ENCODE data around the gene TENM3. TPM values are rescaled to one million over a fixed set of nuclear protein-coding genes. Genes with fewer than 3 reads are reported as not detected.

TENM3 gene
- polyA plus RNA-seq, 1 of the 3 experiments (the other 2 are of a cell fraction), result 10.4 TPM

DNA sequence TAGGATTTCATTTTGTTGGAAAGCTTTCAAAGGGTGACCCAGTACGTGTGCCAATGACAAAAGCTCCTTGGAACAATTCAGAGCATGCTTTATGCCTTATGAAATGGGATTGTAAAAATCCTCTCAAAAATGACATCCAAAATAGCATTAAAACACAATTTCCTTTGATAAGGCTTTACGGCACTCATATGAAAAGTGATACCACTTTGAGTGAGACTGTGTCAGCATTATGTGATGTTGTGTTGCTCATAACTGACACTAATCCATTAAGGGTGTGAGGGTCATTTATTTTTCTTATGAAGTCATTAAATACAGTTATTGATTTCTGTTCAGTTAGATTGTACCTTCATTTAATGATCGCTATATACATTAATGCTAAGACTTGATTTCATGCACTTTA, 250.2 kb downstream of the TENM3 start:
- no peaks in the 10 kb centered on the region for H3K27me3 ChIP-seq (ENCODE audit: insufficient read depth)
- TF ChIP-seq GABPA (IDR thresholded peaks at IDR 0.05; ENCODE audit: low read depth) (no peak), TAF1 (IDR thresholded peaks at IDR 0.05; ENCODE audit: borderline replicate concordance, low read depth, low read length) (no peak)
- TF ChIP-seq, protein P1, sequence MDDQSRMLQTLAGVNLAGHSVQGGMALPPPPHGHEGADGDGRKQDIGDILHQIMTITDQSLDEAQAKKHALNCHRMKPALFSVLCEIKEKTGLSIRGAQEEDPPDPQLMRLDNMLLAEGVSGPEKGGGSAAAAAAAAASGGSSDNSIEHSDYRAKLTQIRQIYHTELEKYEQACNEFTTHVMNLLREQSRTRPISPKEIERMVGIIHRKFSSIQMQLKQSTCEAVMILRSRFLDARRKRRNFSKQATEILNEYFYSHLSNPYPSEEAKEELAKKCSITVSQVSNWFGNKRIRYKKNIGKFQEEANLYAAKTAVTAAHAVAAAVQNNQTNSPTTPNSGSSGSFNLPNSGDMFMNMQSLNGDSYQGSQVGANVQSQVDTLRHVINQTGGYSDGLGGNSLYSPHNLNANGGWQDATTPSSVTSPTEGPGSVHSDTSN (IDR thresholded peaks at IDR 0.05), result no peak
- no peak overlapping the region; the same call in 1 of the 2 replicates for H2AFZ ChIP-seq (ENCODE audit: low read depth)
- H3F3A ChIP-seq (replicated peaks; ENCODE audit: insufficient read depth), result peaks cover 4% of the 10 kb centered on the region
- 90% methylated on average over 3 of the region's 3 CpGs for WGBS (ENCODE audit: low lambda C conversion rate)
- no peaks in the 10 kb centered on the region for H3K36me3 ChIP-seq (replicated peaks in 1 of 2; ENCODE audit: control insufficient read depth in 1 of 2, insufficient read depth in 2 of 2, low read length in 1 of 2)
- no peak for DNase-seq
- H3K4me2 ChIP-seq, result no peak overlapping the region
- H3K9me3 ChIP-seq, result no peaks in the 10 kb centered on the region
- H3K4me3 ChIP-seq (ENCODE audit: low read depth in 2 of 2, low read length in 1 of 2), result no peak overlapping the region
- H3K79me2 ChIP-seq (ENCODE audit: insufficient read depth), result no peaks in the 10 kb centered on the region
- no peak overlapping the region for H3K27ac ChIP-seq (ENCODE audit: low read depth in 2 of 2, low read length in 1 of 2)
- no peaks in the 10 kb centered on the region for H3K9me2 ChIP-seq
- H4K20me1 ChIP-seq (ENCODE audit: insufficient read depth), result no peaks in the 10 kb centered on the region
- no peak overlapping the region for H3K9ac ChIP-seq
- CTCF ChIA-PET, result no interaction called here
- peaks cover 0 to 6% of the 10 kb centered on the region in 2 experiments; a peak in 2 of 4 replicates for H3K4me1 ChIP-seq (ENCODE audit: control insufficient read depth in 1 of 2, insufficient read depth in 2 of 2, low read depth in 1 of 2, low read length in 1 of 2)
- POLR2A ChIA-PET, result no interaction called here

GRCh38 chr4:182494103-182494502, 250.9 kb downstream of the TENM3 start:
- CTCF ChIA-PET, result no interaction called here
- H3K9me2 ChIP-seq, result no peaks in the 10 kb centered on the region
- 74% methylated on average over 2 of the region's 2 CpGs for WGBS (ENCODE audit: low lambda C conversion rate)

More at GRCh38 chr4:182494103-182494502, 250.9 kb downstream of the TENM3 start:
- TF ChIP-seq RAD21 (IDR thresholded peaks at IDR 0.05; ENCODE audit: low read length) (no peak), RXRA (IDR thresholded peaks at IDR 0.05; ENCODE audit: borderline replicate concordance, low read depth) (no peak), FOXM1 (IDR thresholded peaks at IDR 0.05; ENCODE audit: low read depth) (no peak), FOSL2 (IDR thresholded peaks at IDR 0.05; ENCODE audit: borderline replicate concordance, low read depth) (no peak), TEAD4 (IDR thresholded peaks at IDR 0.05; ENCODE audit: borderline replicate concordance, insufficient read depth) (no peak), MXI1 (IDR thresholded peaks at IDR 0.05; ENCODE audit: low read depth, low read length) (no peak), USF2 (IDR thresholded peaks at IDR 0.05; ENCODE audit: borderline replicate concordance, low read depth, low read length) (no peak), RCOR1 (IDR thresholded peaks at IDR 0.05; ENCODE audit: low read length) (no peak), JUND (IDR thresholded peaks at IDR 0.05) (no peak), ELF1 (IDR thresholded peaks at IDR 0.05) (no peak), SIN3A (IDR thresholded peaks at IDR 0.05; ENCODE audit: borderline replicate concordance, low read depth, low read length) (no peak), YY1 (IDR thresholded peaks at IDR 0.05; ENCODE audit: low read depth) (no peak)
- TF ChIP-seq, protein P2, sequence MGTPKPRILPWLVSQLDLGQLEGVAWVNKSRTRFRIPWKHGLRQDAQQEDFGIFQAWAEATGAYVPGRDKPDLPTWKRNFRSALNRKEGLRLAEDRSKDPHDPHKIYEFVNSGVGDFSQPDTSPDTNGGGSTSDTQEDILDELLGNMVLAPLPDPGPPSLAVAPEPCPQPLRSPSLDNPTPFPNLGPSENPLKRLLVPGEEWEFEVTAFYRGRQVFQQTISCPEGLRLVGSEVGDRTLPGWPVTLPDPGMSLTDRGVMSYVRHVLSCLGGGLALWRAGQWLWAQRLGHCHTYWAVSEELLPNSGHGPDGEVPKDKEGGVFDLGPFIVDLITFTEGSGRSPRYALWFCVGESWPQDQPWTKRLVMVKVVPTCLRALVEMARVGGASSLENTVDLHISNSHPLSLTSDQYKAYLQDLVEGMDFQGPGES (IDR thresholded peaks at IDR 0.05; ENCODE audit: low read depth, low read length), result no peak
- Histone ChIP-seq H3K27me3 (ENCODE audit: insufficient read depth) (no peaks in the 10 kb centered on the region), H3K4me1 (ENCODE audit: control insufficient read depth in 1 of 2, insufficient read depth in 2 of 2, low read depth in 1 of 2, low read length in 1 of 2) (peaks cover 0 to 6% of the 10 kb centered on the region in 2 experiments; a peak in 2 of 4 replicates), H3K79me2 (ENCODE audit: insufficient read depth) (no peaks in the 10 kb centered on the region), H3K9me3 (no peaks in the 10 kb centered on the region), H3K4me2 (no peak overlapping the region), H3K27ac (ENCODE audit: low read depth in 2 of 2, low read length in 1 of 2) (no peak overlapping the region), H3F3A (replicated peaks; ENCODE audit: insufficient read depth) (peaks cover 4% of the 10 kb centered on the region), H3K4me3 (ENCODE audit: low read depth in 2 of 2, low read length in 1 of 2) (no peak overlapping the region), H2AFZ (ENCODE audit: low read depth) (no peak overlapping the region), H3K36me3 (replicated peaks in 1 of 2; ENCODE audit: control insufficient read depth in 1 of 2, insufficient read depth in 2 of 2, low read length in 1 of 2) (no peaks in the 10 kb centered on the region), H4K20me1 (ENCODE audit: insufficient read depth) (no peaks in the 10 kb centered on the region), H3K9ac (no peak overlapping the region)
- POLR2A ChIA-PET, result no interaction called here
- no peak for DNase-seq
